Stimulated activated CD4-positive, alpha-beta T cell treated with anti-CD3 and anti-CD28 coated beads, Interleukin-12 subunit alpha, Interleukin-12 subunit beta, amount 100 ng/mL, for 48 hours (primary cell): ENCODE data around the gene MARVELD2.
"Not testable (repeated sequence)": the region's sequence is repeated elsewhere in the genome, so short reads cannot be mapped to it uniquely, and the experiment has no call there.

ENCODE experiments used
- DNase-seq, 3 donors: peaks; one replicate each; pipeline ENCODE4 v3.0.0-alpha.2; 2020; ENCODE audit warnings: low read depth in 2 of 3, low spot score in 1 of 3

MARVELD2 gene

GRCh38 chr5:69414885-69415583 is at the start of gene MARVELD2:
Gene MARVELD2, plus strand, starts transcription at chr5:69415116. Its CDS starts 4,270 bp downstream, at chr5:69419386.
- peak; percentile 7 to 42 (median 17) for DNase-seq

- DNase-seq = no peak
These were observed 47.1 kb upstream of the MARVELD2 start for GRCh38 chr5:69367697-69368279.

GRCh38 chr5:69368458-69369339 is 46.2 kb upstream of the MARVELD2 start:
- DNase-seq = peak in 1 of 3 donors; percentile 30

DNA sequence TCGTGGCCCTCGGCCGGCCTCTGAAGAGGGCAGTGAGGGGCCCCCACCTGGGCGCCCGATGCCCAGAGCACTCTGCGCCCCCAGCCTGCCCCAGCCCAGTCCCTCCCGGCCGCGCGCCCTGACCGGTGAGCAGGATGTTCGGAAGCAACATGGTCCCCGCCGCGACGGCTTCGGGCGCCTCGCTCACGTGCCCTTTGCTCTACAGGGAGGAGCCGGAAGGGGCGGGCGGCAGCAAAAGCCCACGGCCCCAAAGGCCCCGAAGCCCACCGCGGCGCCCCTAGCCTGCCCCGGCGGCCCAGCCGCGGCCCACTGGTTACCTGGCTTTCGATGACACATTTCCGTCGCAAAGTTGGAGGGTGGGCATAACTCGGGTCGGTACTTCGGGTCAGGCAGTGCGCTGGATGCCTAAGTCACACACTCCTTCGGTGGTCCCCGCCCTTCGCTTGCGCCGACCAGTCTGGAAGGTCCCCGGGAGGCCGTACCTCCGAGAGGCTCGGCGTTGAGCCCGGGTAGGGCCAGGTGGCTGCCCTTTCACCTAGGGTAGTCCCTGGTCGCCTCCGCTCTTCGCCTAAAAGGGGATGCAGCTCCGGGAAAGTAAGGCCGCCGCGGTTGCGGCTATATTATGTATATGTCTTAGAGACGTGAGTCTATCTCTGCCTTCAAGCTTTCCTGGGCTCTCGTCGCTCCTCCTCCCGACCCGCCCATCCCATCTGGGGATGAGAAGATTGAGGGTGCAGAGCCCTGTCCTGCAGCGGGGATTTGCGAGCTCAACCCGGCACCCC is 45.4 kb upstream of the MARVELD2 start, which contains the start of the genes AK6, RAD17 and TAF9:
TSS of gene AK6 (minus strand) at position 181 of the 782 bp plus-strand sequence. CDS start at position 151, 30 bp downstream.
TSS of gene RAD17 (plus strand) at position 479 of the 782 bp plus-strand sequence. CDS start 2,391 bp downstream, outside the sequence.
TSS of gene TAF9 (minus strand) at position 181 of the 782 bp plus-strand sequence. CDS start 3,783 bp downstream, outside the sequence.
- peak; percentile 83 to 88 (median 85) for DNase-seq

- not testable (repeated sequence) for DNase-seq
These were observed 44.6 kb upstream of the MARVELD2 start for GRCh38 chr5:69370335-69370734.

DNA sequence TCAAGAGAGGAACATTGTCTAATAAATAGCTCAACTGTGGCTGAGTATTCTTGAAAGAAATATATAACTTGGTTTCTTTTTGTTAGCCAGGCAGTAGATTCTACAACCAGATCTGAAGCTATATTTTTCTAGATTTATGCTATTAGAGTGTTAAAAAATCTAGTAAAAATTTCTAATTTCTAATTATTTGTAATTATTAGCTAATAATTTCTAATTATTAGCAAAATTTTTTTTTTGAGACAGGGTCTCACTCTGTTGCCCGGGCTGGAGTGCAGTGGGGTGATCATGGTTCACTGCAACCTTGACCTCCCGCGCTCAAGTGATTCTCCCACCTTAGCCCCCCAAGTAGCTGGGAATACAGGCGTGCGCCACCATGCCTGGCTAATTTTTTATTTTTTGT is 42.5 kb upstream of the MARVELD2 start:
- DNase-seq = no peak

- DNase-seq = no peak
These were observed 39.9 kb upstream of the MARVELD2 start for GRCh38 chr5:69374911-69375446.

DNA sequence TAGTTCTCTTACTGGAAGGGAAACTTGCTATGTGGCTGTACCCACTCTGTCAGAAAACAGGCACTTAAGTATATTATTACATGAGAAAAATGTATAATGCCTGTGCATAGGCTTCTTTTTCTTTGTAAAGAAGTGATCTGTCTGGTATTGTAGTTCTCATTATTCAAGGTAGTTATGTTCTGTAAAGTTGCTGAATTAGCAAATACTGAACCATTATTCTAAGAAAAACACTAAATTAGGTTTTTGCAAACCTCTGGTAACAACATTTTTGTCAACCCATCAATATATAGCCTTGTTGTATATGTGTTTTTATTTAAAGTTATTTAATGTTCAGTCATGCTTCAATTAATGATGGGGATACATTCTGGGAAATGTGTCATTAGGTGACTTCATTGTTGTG is 36.5 kb upstream of the MARVELD2 start:
- DNase-seq = no peak

- DNase-seq = no peak
These were observed 10.1 kb upstream of the MARVELD2 start for GRCh38 chr5:69404659-69405330.

DNA sequence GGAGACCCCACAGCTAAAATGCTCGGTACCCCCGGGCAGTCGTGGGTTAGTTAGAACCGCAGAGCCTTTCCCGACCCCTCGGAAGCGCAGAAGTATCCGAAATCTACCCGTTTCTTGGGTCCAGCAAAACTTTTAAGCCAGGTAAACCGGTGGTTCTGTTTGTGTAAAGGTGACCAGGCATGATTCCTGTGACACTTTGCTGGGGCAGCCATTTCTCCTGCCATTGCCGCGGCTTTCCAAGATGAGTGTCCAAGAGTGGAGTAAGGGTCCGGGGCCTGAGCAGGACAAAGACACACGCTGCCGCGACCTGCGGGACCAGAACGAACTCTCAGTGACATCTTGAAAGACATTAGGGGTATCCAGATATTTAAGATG is 655 bp downstream of the MARVELD2 start:
- DNase-seq = no peak

GRCh38 chr5:69416180-69416579 is 1.3 kb downstream of the MARVELD2 start:
- DNase-seq = no peak

GRCh38 chr5:69416699-69417098 is 1.8 kb downstream of the MARVELD2 start:
- no peak for DNase-seq

- no peak for DNase-seq
These were observed 3.6 kb downstream of the MARVELD2 start for GRCh38 chr5:69418554-69418953.

GRCh38 chr5:69431424-69432303 is 16.7 kb downstream of the MARVELD2 start:
- no peak for DNase-seq

- DNase-seq = no peak
These were observed 17.7 kb downstream of the MARVELD2 start for GRCh38 chr5:69432412-69433206.

DNA sequence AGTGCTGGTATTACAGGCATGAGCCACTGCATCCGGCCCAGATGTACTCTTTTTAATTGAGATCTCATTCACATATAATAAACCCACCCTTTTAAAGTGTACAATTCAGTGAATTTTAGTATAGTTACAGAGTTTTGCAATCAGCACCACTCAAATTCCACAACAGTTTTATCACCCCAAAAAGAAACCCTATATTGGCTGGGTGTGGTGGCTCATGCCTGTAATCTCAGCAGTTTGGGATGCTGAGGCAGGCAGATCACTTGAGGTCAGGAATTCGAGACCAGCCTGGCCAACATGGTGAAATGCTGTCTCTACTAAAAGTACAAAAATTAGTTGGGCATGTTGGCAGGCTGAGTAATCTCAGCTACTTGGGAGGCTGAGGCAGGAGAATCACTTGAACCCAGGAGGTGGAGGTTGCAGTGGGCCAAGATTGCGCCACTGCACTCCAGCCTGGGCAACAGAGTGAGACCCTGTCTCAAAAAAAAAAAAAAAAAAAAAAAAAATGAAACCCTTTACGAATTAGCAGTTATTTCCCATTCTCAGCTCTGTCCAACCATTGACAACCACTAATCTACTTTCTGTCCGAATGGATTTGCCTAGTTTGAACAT is 20.5 kb downstream of the MARVELD2 start:
- not testable (repeated sequence) for DNase-seq

GRCh38 chr5:69444127-69444754 is 29.3 kb downstream of the MARVELD2 start:
- DNase-seq = no peak
